Upper lobe of left lung (tissue), 4 donors: ENCODE results near the gene DIP2C.

Source experiments
- POLR2AphosphoS5 ChIP-seq, 2 donors: sonication (generic); formaldehyde crosslinking; IDR thresholded peaks; one replicate each; pipeline ENCODE4 v1.5.1; 2017; ENCODE audit warnings: antibody characterized with exemption in 2 of 2
- TF ChIP-seq, protein P1 (sequence below), 6 experiments: fragments of 450-650 bp in 4 of 6; fragments of 200-600 bp in 2 of 6; sonication (generic) in 2 of 6; IDR thresholded peaks; one replicate each; pipeline ENCODE4 v1.5.1; 2016 to 2019; ENCODE audit warnings: antibody characterized with exemption in 6 of 6

DNA sequence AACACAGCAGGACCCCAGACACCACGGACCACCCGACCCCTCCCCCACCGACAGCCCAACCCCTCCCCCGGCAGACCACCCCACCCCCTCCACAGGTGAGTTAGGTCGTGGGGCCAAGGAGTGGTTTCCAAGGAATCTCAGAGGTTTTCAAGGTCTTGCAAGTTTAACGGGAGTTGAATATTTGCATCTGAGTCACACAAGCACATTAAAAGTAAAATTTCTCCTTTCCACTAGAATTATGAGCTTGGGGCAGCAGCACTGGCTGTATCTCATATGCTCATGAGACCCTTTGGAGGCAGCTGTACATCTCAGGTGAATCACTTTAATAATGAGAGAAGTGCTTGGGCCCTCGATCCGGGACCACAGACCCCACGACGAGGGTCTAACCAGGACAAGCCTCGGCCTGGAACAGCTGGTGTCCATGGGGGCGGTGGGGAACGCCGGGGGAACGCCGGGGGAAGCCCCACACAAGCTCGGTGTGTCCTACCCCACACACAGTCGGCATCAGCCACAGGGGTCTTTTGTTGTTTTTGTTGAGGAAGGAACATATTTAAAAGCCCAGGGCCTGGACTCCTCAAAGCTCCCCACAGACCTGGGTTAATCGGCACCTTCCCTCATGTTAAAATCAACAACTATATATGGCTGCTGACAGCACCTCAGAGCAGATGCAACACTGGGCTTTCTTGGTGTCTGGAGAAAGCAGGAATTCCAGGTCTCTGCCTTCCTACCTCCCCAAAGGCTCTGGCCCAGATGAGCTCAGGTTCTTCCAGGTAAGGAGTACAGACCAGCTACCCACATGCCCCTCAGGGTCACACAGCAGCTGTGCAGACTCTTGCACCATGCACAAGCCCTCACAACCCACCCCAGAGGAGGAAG is 130.3 kb downstream of the DIP2C start:
- TF ChIP-seq, protein P1, sequence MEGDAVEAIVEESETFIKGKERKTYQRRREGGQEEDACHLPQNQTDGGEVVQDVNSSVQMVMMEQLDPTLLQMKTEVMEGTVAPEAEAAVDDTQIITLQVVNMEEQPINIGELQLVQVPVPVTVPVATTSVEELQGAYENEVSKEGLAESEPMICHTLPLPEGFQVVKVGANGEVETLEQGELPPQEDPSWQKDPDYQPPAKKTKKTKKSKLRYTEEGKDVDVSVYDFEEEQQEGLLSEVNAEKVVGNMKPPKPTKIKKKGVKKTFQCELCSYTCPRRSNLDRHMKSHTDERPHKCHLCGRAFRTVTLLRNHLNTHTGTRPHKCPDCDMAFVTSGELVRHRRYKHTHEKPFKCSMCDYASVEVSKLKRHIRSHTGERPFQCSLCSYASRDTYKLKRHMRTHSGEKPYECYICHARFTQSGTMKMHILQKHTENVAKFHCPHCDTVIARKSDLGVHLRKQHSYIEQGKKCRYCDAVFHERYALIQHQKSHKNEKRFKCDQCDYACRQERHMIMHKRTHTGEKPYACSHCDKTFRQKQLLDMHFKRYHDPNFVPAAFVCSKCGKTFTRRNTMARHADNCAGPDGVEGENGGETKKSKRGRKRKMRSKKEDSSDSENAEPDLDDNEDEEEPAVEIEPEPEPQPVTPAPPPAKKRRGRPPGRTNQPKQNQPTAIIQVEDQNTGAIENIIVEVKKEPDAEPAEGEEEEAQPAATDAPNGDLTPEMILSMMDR (IDR thresholded peaks at IDR 0.05) = no peak
- no peak for TF ChIP-seq POLR2AphosphoS5 (IDR thresholded peaks at IDR 0.05)
